BLaER1 (cell line): ENCODE measurements around the gene SLC46A1.
A peak's percentile ranks its signal among the peaks of the same experiment; 100 is the strongest.

ENCODE experiments used
- H3K27ac ChIP-seq: shearing (Covaris generic); formaldehyde crosslinking; 2 replicates; pipeline ENCODE4 v1.8.1; 2022
- H3K27me3 ChIP-seq: shearing (Covaris generic); formaldehyde crosslinking; 2 replicates; pipeline ENCODE4 v1.8.1; 2022
- H3K36me3 ChIP-seq: shearing (Covaris generic); formaldehyde crosslinking; 2 replicates; pipeline ENCODE4 v1.8.1; 2022
- H3K4me1 ChIP-seq: shearing (Covaris generic); formaldehyde crosslinking; 2 replicates; pipeline ENCODE4 v1.8.1; 2022
- H3K4me2 ChIP-seq: shearing (Covaris generic); formaldehyde crosslinking; 2 replicates; pipeline ENCODE4 v1.8.1; 2022
- H3K4me3 ChIP-seq: shearing (Covaris generic); formaldehyde crosslinking; 2 replicates; pipeline ENCODE4 v1.8.1; 2022
- H3K9ac ChIP-seq: shearing (Covaris generic); formaldehyde crosslinking; 2 replicates; pipeline ENCODE4 v1.8.1; 2022
- H3K9me3 ChIP-seq: shearing (Covaris generic); formaldehyde crosslinking; 2 replicates; pipeline ENCODE4 v1.8.1; 2022
- H4K20me1 ChIP-seq: shearing (Covaris generic); formaldehyde crosslinking; 2 replicates; pipeline ENCODE4 v1.8.1; 2022
- Cebpa-rat ChIP-seq: shearing (Covaris generic); IDR thresholded peaks from 2 replicates; pipeline ENCODE4 v1.8.1; 2022

The SLC46A1 gene

GRCh38 chr17:28404461-28404811 is 1.6 kb downstream of the SLC46A1 start:
- H3K9me3 ChIP-seq, result no peaks in the 10 kb centered on the region
- H3K4me3 ChIP-seq, result no peak overlapping the region
- H3K27ac ChIP-seq, result no peak overlapping the region
- no peak overlapping the region for H3K9ac ChIP-seq
- no peaks in the 10 kb centered on the region; the same call in 1 of the 2 replicates for H3K27me3 ChIP-seq
- H3K4me1 ChIP-seq, result peaks cover 28% of the 10 kb centered on the region
- TF ChIP-seq Cebpa-rat, result no peak
- H3K36me3 ChIP-seq, result peaks cover 12% of the 10 kb centered on the region
- peak overlapping the region; percentile 89 for H3K4me2 ChIP-seq
- H4K20me1 ChIP-seq, result no peaks in the 10 kb centered on the region

- Histone ChIP-seq H3K9ac (no peak overlapping the region), H3K27ac (no peak overlapping the region), H3K4me3 (no peak overlapping the region), H3K4me2 (peak overlapping the region; percentile 19; the same call in 1 of the 2 replicates), H3K27me3 (no peaks in the 10 kb centered on the region; the same call in 1 of the 2 replicates), H3K9me3 (no peaks in the 10 kb centered on the region), H4K20me1 (no peaks in the 10 kb centered on the region), H3K4me1 (peaks cover 30% of the 10 kb centered on the region), H3K36me3 (peaks cover 15% of the 10 kb centered on the region)
- TF ChIP-seq Cebpa-rat, result no peak
These were observed 2.0 kb downstream of the SLC46A1 start for GRCh38 chr17:28404007-28404406.

DNA sequence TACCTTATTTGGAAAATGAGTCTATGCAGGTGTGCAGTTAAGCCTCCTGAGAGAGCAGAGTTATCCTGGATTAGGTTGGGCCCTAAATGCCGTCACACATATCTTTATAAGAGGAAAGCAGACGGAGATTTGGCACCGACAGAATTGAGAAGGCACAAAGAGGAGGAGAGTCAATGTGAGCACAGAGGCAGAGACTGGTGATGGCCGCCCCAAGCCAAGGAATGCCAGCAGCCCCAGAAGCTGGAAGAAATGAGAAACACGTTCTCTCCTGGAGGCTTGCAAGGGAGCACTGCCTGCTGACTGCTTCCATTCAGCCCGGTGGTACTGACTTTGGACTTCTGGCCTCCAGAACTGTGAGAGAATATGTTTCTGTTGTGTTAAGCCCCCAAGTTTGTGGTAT is 3.2 kb downstream of the SLC46A1 start:
- no peaks in the 10 kb centered on the region for H4K20me1 ChIP-seq
- no peaks in the 10 kb centered on the region; the same call in 1 of the 2 replicates for H3K27me3 ChIP-seq
- no peak overlapping the region for H3K27ac ChIP-seq
- no peak overlapping the region for H3K4me3 ChIP-seq
- no peak overlapping the region for H3K4me2 ChIP-seq
- no peak overlapping the region for H3K9ac ChIP-seq
- H3K4me1 ChIP-seq, result peaks cover 41% of the 10 kb centered on the region
- H3K9me3 ChIP-seq, result no peaks in the 10 kb centered on the region
- H3K36me3 ChIP-seq, result peaks cover 20% of the 10 kb centered on the region
- TF ChIP-seq Cebpa-rat, result no peak

- Histone ChIP-seq H3K27me3 (no peaks in the 10 kb centered on the region; the same call in 1 of the 2 replicates), H3K9me3 (no peaks in the 10 kb centered on the region), H3K4me2 (no peak overlapping the region), H4K20me1 (no peaks in the 10 kb centered on the region), H3K36me3 (peaks cover 26% of the 10 kb centered on the region), H3K27ac (no peak overlapping the region), H3K4me1 (peaks cover 46% of the 10 kb centered on the region), H3K4me3 (no peak overlapping the region), H3K9ac (no peak overlapping the region)
- TF ChIP-seq Cebpa-rat, result no peak
These were observed 3.8 kb downstream of the SLC46A1 start for GRCh38 chr17:28402224-28402630.

- H3K27ac ChIP-seq, result no peak overlapping the region
- no peaks in the 10 kb centered on the region for H3K27me3 ChIP-seq
- H3K36me3 ChIP-seq, result peaks cover 50% of the 10 kb centered on the region
- TF ChIP-seq Cebpa-rat, result no peak
- no peaks in the 10 kb centered on the region for H4K20me1 ChIP-seq
- no peaks in the 10 kb centered on the region for H3K9me3 ChIP-seq
- no peak overlapping the region for H3K4me2 ChIP-seq
- no peak overlapping the region for H3K9ac ChIP-seq
- no peak overlapping the region for H3K4me3 ChIP-seq
- H3K4me1 ChIP-seq, result peaks cover 34% of the 10 kb centered on the region
These were observed 6.2 kb downstream of the SLC46A1 start for GRCh38 chr17:28399808-28400207.

- H3K4me3 ChIP-seq, result no peak overlapping the region
- peak overlapping the region; percentile 64 for H3K27ac ChIP-seq
- peak overlapping the region; percentile 65 for H3K4me2 ChIP-seq
- no peaks in the 10 kb centered on the region for H3K9me3 ChIP-seq
- H3K9ac ChIP-seq, result peak overlapping the region; percentile 64
- peaks cover 64% of the 10 kb centered on the region for H3K36me3 ChIP-seq
- TF ChIP-seq Cebpa-rat, result no peak
- H3K27me3 ChIP-seq, result no peaks in the 10 kb centered on the region
- H3K4me1 ChIP-seq, result peaks cover 24% of the 10 kb centered on the region
- no peaks in the 10 kb centered on the region for H4K20me1 ChIP-seq
These were observed 7.6 kb downstream of the SLC46A1 start for GRCh38 chr17:28398280-28398981.

DNA sequence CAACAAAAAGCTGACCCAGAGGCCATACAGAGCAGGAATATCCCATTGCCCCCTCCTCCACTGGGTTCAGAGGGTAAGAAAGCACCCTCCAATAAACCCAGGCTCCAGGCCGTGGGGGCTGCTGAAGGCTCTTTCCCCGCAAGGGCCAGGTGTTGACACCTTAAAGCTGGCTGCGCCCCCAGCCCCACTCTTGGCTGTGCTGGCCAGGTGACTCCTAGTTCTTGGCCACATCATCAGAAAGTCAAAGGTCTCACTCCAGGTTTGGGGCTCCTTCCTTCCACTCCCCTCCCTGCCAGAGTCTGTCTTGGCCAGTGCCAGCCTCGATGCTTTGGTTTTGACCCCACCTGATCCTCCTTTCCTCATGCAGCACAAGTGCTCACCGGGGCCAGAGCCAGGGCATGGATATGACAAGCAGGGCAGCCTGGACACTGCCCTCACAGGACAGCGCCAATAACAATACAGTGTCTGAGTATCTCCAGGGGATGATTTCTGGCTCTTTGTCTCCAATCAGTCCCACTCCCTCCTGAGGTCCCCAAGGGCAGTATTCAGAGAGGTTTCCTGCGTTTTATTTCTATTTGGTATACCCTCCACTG is 8.2 kb downstream of the SLC46A1 start:
- Histone ChIP-seq H3K4me2 (peak overlapping the region; percentile 65), H3K9ac (peak overlapping the region; percentile 64), H3K9me3 (no peaks in the 10 kb centered on the region), H3K4me1 (peaks cover 18% of the 10 kb centered on the region), H3K27ac (peak overlapping the region; percentile 64), H4K20me1 (no peaks in the 10 kb centered on the region), H3K27me3 (no peaks in the 10 kb centered on the region), H3K36me3 (peaks cover 71% of the 10 kb centered on the region), H3K4me3 (no peak overlapping the region)
- no peak for TF ChIP-seq Cebpa-rat

GRCh38 chr17:28397275-28397674 is 8.7 kb downstream of the SLC46A1 start:
- Histone ChIP-seq H4K20me1 (no peaks in the 10 kb centered on the region), H3K9ac (no peak overlapping the region), H3K4me2 (no peak overlapping the region), H3K4me1 (peaks cover 18% of the 10 kb centered on the region), H3K9me3 (no peaks in the 10 kb centered on the region), H3K27ac (no peak overlapping the region), H3K4me3 (no peak overlapping the region), H3K36me3 (peaks cover 76% of the 10 kb centered on the region), H3K27me3 (no peaks in the 10 kb centered on the region)
- TF ChIP-seq Cebpa-rat, result no peak

- Histone ChIP-seq H3K27me3 (no peaks in the 10 kb centered on the region), H3K9me3 (no peaks in the 10 kb centered on the region), H3K4me3 (no peak overlapping the region), H4K20me1 (no peaks in the 10 kb centered on the region), H3K36me3 (peaks cover 81% of the 10 kb centered on the region), H3K27ac (no peak overlapping the region), H3K9ac (no peak overlapping the region), H3K4me2 (no peak overlapping the region), H3K4me1 (peaks cover 18% of the 10 kb centered on the region)
- no peak for TF ChIP-seq Cebpa-rat
These were observed 9.3 kb downstream of the SLC46A1 start for GRCh38 chr17:28396635-28397239.

DNA sequence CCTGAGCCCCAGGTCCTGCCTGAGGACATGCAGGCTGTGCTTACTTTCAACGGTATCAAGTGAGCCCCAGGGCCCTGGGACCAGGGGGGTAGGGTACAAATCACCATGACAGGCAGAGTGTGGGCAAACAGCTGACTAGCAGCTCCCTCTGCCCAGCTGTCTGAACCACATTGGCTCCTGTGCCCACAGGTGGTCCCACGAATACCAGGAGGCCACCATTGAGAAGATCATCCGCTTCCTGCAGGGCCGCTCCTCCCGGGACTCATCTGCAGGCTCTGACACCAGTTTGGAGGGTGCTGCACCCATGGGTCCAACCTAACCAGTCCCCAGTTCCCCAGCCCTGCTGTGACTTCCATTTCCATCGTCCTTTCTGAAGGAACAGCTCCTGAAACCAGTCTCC is 10.0 kb downstream of the SLC46A1 start:
- no peak overlapping the region for H3K4me3 ChIP-seq
- no peaks in the 10 kb centered on the region for H4K20me1 ChIP-seq
- H3K4me2 ChIP-seq, result no peak overlapping the region
- H3K9ac ChIP-seq, result no peak overlapping the region
- peaks cover 89% of the 10 kb centered on the region for H3K36me3 ChIP-seq
- H3K27ac ChIP-seq, result no peak overlapping the region
- H3K4me1 ChIP-seq, result peaks cover 18% of the 10 kb centered on the region
- TF ChIP-seq Cebpa-rat, result no peak
- no peaks in the 10 kb centered on the region for H3K27me3 ChIP-seq
- no peaks in the 10 kb centered on the region for H3K9me3 ChIP-seq
